Endometrial microvascular endothelial cells (primary cell): ENCODE measurements around the gene C11orf21. TPM values are rescaled to one million over a fixed set of nuclear protein-coding genes. Genes with fewer than 3 reads are reported as not detected.

ENCODE experiments used
- in situ Hi-C: cut with HindIII; loops from 2 replicates; pipeline ENCODE4 v1.10.0; 2017; ENCODE audit warnings: low sequenced_read_pairs, low pct_unique_long_range_greater_than_20kb; ENCODE audit errors: inconsistent ontology term
- total RNA-seq: library from RNA; depleted of rRNA; stranded (reverse); fragments of >200 nt; gene quantifications from one replicate; pipeline ENCODE4 v1.2.3, GENCODE V29; 2015; ENCODE audit errors: inconsistent ontology term

The C11orf21 gene
- total RNA-seq, 1 donor from 2014 or later, result not detected

DNA sequence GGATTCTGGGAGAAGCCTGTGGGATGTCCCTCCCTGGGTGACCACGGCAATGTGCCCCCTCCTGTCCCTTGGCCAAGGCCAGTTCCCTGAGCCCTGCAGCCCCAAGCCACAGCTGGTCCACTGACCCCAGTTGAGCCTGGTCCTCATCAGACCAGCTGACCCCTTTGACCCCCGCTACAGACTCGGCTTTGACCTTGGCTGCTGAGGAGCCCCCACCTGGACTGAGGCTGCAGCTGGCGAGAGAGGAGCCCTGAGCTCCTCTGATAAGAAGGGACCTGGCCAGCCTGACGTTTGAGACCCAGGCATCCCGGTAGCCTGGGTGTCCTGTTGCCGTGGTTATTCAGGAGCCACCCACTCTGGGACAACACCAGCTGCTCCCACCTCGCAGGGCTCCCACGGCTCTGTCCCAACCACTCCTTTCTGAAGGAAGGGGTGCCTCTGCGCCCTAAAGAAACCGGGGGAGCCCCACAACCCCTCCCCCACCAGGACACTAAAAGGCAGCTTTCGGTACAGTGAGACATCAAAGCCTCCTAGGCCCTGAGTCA is 34.3 kb downstream of the C11orf21 start:
- in situ Hi-C loops, result no loop called here

GRCh38 chr11:2266586-2267305 is 35.0 kb downstream of the C11orf21 start:
- in situ Hi-C loops, result no loop called here

- in situ Hi-C loops, result no loop called here
These were observed 35.7 kb downstream of the C11orf21 start for GRCh38 chr11:2265854-2266585.

DNA sequence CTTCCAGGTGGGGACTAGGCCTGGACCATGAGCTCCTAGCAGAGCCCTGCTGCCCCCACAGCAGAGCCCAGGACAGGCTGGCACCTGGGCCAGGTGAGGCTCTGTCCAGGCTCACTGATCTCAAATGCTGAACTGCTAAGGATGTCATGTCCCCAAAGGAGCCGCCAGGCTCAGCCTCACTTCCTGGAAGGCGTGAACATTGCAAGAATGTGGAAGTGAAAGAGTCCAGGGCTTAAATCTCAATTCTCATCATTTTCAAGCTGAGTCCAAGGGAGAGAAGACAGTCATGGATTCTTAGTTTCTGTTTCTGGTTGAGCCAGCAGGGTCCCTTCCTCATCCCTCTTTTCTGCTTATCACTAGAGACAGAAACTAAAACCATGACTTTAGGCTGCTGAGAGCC is 36.3 kb downstream of the C11orf21 start:
- in situ Hi-C loops, result no loop called here

- in situ Hi-C loops, result no loop called here
These were observed 37.2 kb downstream of the C11orf21 start for GRCh38 chr11:2264366-2265053.

GRCh38 chr11:2263724-2264360 is 37.9 kb downstream of the C11orf21 start:
- in situ Hi-C loops, result no loop called here

DNA sequence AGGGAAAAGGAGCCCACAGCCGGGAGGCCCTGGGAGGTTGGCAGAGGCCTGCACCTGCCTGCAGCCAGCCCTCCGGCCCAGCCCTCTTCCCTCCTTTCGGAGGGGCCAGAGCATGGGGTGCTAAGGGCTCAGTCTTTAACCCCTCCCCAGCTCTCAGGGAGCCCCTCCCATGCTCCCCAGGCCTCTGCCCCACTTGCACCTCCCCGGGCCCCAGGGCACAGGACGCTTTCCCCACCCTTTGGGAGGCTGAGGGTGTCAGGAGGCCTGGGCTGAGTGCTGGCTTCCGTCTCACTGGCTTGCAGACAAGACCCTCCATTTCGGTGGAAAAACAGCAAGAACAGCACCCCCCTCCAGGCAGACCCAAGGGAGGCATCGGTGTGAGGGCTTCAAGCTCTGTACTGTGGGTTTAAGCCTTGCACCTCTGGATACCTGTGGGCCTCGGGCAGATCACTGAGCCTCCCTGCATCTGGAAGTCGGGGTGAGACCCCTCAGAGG is 38.6 kb downstream of the C11orf21 start:
- in situ Hi-C loops, result no loop called here

DNA sequence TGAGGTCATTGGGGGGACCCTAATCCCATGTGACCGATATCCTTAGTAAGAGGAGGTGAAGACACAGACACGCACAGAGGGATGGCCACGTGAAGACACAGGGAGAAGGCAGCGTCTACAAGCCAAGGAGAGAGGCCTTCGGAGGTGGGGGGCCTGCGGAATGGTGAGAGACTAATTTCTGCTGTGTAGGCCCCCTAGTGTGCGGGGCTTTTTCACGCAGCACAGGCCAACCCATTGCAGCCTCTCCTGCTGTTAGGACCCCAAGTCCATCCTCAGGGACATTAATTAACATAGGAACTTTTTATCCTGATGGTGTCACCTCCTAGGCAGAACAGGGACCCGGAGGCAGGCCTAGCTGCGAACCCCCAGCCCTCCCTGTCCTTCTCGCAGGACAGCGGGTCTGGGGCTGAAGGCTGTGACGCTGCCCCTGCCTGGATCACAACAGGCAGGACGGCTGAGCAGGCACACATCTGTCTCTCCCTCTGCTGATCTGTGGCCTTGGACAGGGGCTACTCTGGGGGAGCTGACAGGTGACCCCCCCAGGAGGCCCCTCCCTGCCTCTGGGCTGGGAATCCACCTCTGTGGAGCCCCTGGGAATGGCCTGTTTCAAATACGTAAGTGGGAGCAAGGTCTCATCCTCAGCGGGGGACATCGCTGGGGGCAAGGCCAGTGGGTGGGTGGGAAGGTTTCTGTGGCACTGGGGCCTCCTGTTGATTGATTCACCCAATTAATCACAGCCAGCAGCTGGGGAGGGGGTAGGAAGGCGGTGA is 39.2 kb downstream of the C11orf21 start:
- in situ Hi-C loops, result no loop called here

- in situ Hi-C loops, result no loop called here
These were observed 40.1 kb downstream of the C11orf21 start for GRCh38 chr11:2261436-2262230.

DNA sequence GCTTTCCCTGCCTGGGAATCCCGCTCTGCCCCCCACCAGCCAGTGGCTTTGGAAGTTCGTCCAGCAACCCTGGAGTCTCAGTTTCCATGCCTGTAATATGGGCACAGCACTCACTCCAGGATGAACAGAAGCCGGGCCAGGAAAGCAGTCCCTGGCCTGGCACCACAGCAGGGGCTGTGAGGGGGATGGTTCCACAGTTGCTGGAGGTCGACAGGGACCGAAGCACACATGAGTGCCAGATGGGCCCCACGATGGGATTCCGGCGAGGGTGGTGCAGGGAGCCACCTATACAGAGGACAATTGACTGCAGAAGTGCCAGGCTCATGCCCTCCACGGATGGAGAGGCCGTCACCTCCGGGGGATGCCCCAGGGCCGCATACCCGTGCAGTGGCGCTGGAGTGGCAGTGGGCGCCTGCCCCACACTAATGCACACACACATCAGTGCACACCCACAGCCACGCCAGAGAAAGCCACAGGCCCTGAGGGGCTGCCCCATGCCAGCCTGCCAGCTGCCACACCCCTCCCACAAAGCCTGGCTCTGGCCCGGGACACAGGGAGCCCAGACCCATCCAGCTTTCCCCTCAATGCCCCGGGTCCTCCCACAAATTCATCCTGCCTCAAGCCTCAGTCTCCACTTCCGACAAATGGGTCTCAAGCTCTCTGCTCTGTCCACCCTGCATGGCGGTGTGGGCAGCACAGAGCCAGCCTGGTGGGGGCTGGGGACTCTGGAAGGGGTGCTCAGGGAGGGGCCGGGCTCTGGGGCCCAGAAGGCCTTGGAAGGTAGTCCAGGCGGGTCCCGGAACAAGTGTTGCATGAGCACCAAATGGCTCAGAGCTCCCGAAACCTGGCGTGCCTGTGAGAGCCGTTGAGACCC is 41.0 kb downstream of the C11orf21 start:
- in situ Hi-C loops, result no loop called here

- in situ Hi-C loops, result no loop called here
These were observed 41.7 kb downstream of the C11orf21 start for GRCh38 chr11:2259897-2260451.

- in situ Hi-C loops, result no loop called here
These were observed 42.3 kb downstream of the C11orf21 start for GRCh38 chr11:2259466-2259830.

DNA sequence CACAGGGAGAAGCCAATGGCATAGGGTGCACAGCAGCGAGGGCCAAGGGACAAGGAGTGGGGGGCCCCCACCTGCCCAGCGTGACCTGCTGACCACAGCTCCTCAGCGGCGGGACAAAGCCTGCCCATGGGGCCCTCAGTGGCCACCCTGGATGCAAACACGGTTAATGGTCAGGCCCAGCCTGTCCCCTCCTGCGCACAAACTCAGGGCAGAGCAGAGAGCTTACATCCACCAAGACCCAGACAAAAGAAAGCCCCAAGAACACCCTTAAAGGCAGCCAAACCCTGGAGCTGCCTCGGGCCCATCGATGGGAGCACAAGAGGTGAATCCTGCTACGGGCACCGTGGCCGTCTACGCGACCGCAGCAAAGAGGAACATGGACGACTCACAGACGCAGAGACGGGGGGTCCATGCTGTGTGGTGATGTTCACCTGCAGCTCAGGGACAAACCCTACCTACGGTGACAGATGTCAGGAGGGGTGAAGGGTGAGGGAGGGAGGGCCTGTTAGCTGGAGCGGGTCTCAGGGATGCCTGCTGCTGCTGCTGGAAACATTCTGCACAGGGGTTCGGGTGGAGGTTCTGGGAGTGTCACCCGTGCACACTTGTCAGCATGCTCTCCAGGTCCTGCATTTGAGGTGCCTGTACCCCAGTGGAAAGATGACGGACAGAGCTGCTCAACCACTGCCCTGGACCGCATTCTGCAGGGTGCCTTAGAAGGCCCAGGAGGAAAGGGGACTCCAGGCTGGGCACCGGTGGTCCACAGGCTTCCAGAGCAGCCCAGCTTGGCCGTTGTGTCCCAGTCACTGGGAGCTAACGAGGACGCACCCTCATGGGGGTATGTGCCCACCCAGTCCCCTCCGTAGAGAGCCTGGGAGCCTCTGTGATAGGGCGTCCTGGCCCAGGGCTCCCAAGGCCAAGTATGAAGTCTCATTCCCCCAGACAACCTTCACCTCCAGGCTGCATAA is 42.9 kb downstream of the C11orf21 start:
- in situ Hi-C loops, result no loop called here

DNA sequence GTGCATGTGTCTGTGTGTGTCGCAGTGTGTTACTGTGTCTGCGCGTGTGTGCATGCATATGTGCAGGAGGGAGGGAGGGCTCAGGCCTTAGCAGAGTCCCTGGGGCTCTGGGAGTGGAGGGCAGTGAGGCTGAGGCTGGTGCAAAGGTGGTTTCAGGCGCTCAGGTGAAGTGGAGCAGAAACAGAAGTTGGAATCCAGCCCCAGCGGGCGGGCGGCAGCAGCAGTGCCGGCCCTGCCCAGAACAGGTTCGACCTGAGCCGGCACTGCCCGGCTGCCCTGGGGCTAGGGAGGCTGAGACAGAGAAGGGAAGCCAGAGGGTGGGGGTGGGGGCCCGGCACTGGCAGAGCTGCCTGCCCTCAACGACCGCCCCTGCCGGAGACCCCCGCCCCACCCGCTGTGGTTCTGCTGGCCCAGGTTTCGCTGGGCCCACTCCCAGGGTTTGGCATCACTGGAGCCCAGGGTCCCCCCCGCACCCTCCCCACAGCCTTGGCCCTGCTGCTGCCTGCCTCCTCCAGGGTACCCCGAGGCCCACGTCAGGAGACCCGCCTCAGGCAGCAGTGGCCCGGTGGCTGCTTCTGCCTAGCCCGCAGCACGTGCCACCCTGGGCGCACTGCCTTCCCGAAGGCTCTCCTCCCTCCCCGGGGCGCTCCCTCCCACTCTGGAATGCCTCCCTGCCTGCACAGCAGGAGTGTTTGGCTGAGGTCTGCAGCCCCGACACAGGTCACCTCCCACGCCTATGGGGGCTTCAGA is 44.6 kb downstream of the C11orf21 start:
- in situ Hi-C loops, result no loop called here
